Caco-2 (cell line): ENCODE measurements around the gene EIF3D. TPM values are rescaled to one million over a fixed set of nuclear protein-coding genes. Genes with fewer than 3 reads are reported as not detected.

Experiments used
- BruUV-seq: library from RNA; stranded (reverse); fragments of 400-500 nt; replicated peaks from 2 replicates; lab custom pipeline; 2021; lab: Mats Ljungman, UMichigan
- CTCF ChIA-PET: fragments of 300-600 bp; sonication (Branson Sonifier 250); formaldehyde crosslinking; loops from one replicate; lab custom pipeline; 2022; ENCODE audit warnings: antibody characterized with exemption; lab: Charles Lee
- POLR2A ChIA-PET: fragments of 300-600 bp; sonication (Branson Sonifier 250); formaldehyde crosslinking; loops from one replicate; lab custom pipeline; 2022; ENCODE audit warnings: antibody characterized with exemption; lab: Charles Lee
- DNase-seq, 2 experiments: peaks; one replicate each; pipeline versions ENCODE4 v3.0.0 to v3.0.0-alpha.2; 2020 to 2022
- H3K27me3 ChIP-seq: replicated peaks from 2 replicates; pipeline ENCODE4 v1.6.0; 2011; ENCODE audit warnings: low read length; ENCODE audit not compliant: control insufficient read depth, insufficient read depth
- H3K36me3 ChIP-seq: 2 replicates; pipeline ENCODE4 v1.5.1; 2011; ENCODE audit warnings: low read length; ENCODE audit not compliant: control insufficient read depth, insufficient read depth
- H3K4me1 ChIP-seq: fragments of 250-450 bp; sonication (Bioruptor Pico); 2 replicates; pipeline ENCODE4 v1.5.1; 2020; ENCODE audit warnings: mild to moderate bottlenecking
- H3K4me3 ChIP-seq: 2 replicates; pipeline ENCODE4 v1.5.1; 2011; ENCODE audit warnings: low read depth, mild to moderate bottlenecking, control low read depth, low read length
- H3K9me3 ChIP-seq: fragments of 250-450 bp; sonication (Bioruptor Pico); 2 replicates; pipeline ENCODE4 v1.5.1; 2020; ENCODE audit warnings: mild to moderate bottlenecking, moderate library complexity
- H3K27ac Mint-ChIP-seq: one replicate; pipeline ENCODE4 v1.8.0; 2022; ENCODE audit warnings: mixed read lengths; ENCODE audit not compliant: unreplicated experiment
- H3K27me3 Mint-ChIP-seq: one replicate; pipeline ENCODE4 v1.8.0; 2022; ENCODE audit warnings: mixed read lengths; ENCODE audit not compliant: insufficient read depth, unreplicated experiment
- H3K36me3 Mint-ChIP-seq: one replicate; pipeline ENCODE4 v1.8.0; 2022; ENCODE audit warnings: mild to moderate bottlenecking, mixed read lengths; ENCODE audit not compliant: insufficient read depth, unreplicated experiment
- H3K4me1 Mint-ChIP-seq: one replicate; pipeline ENCODE4 v1.8.0; 2022; ENCODE audit warnings: low read depth, mixed read lengths; ENCODE audit not compliant: unreplicated experiment
- H3K4me3 Mint-ChIP-seq: one replicate; pipeline ENCODE4 v1.8.0; 2022; ENCODE audit warnings: mild to moderate bottlenecking, moderate library complexity, mixed read lengths; ENCODE audit not compliant: unreplicated experiment
- H3K9me3 Mint-ChIP-seq: one replicate; pipeline ENCODE4 v1.8.0; 2022; ENCODE audit warnings: mixed read lengths; ENCODE audit not compliant: unreplicated experiment
- CTCF ChIP-seq, 2 experiments: fragments of 200-600 bp in 1 of 2; IDR thresholded peaks; 1 replicate in 1 of 2; 2 replicates in 1 of 2; pipeline versions ENCODE4 v1.5.1 to v1.8.0; 2011 to 2022; ENCODE audit warnings: antibody characterized with exemption in 1 of 2, control low read depth in 1 of 2, inconsistent platforms in 1 of 2, low read depth in 1 of 2, low read length in 1 of 2, mild to moderate bottlenecking in 1 of 2, moderate library complexity in 1 of 2; ENCODE audit not compliant: insufficient read depth in 1 of 2, severe bottlenecking in 1 of 2, unreplicated experiment in 1 of 2
- intact Hi-C: fragments of 100-400 bp; cut with micrococcal nuclease; formaldehyde crosslinking; loops from one replicate; pipeline ENCODE4 v1.10.0; 2022; ENCODE audit not compliant: unreplicated experiment
- total RNA-seq: library from RNA; stranded (reverse); gene quantifications from 2 replicates; pipeline ENCODE4 v1.2.3, GENCODE V29; 2022

The EIF3D gene
- total RNA-seq, 1 experiment from 2014 or later: 250 TPM

GRCh38 chr22:36532466-36532865, 3.5 kb upstream of the EIF3D start:
- no peak for DNase-seq
- Mint-ChIP-seq H3K27ac (no peak overlapping the region), H3K36me3 (peaks cover 19% of the 10 kb centered on the region), H3K4me3 (no peak overlapping the region), H3K4me1 (no peaks in the 10 kb centered on the region), H3K9me3 (no peaks in the 10 kb centered on the region), H3K27me3 (no peaks in the 10 kb centered on the region)
- intact Hi-C loops: no loop called here
- Histone ChIP-seq H3K27me3 (no peaks in the 10 kb centered on the region), H3K4me3 (no peak overlapping the region), H3K4me1 (peaks cover 3% of the 10 kb centered on the region; the same call in 1 of the 2 replicates), H3K36me3 (no peaks in the 10 kb centered on the region), H3K9me3 (no peaks in the 10 kb centered on the region; the same call in 1 of the 2 replicates)
- no peak for TF ChIP-seq CTCF (IDR thresholded peaks at IDR 0.05; ENCODE audit: insufficient read depth in 1 of 2, low read depth in 1 of 2, low read length in 1 of 2, severe bottlenecking in 1 of 2, unreplicated experiment in 1 of 2)
- ChIA-PET CTCF (no interaction called here), POLR2A (no interaction called here)
- BruUV-seq: no TSS peak

- TF ChIP-seq CTCF (IDR thresholded peaks at IDR 0.05; ENCODE audit: insufficient read depth in 1 of 2, low read depth in 1 of 2, low read length in 1 of 2, severe bottlenecking in 1 of 2, unreplicated experiment in 1 of 2): no peak
- Histone ChIP-seq H3K36me3 (no peaks in the 10 kb centered on the region; the same call in none of the 2 replicates), H3K9me3 (no peaks in the 10 kb centered on the region; the same call in 1 of the 2 replicates), H3K4me3 (peak overlapping the region; percentile 90), H3K27me3 (no peaks in the 10 kb centered on the region), H3K4me1 (peaks cover 7% of the 10 kb centered on the region; the same call in 1 of the 2 replicates)
- intact Hi-C loops: loop anchor here (10.0 kb wide), 1 partner anchor 246 kb away; the partner anchor contains the start of gene IFT27
- peak in 1 of 2 experiments; percentile 11 for DNase-seq
- Mint-ChIP-seq H3K27ac (peak overlapping the region; percentile 93), H3K27me3 (no peaks in the 10 kb centered on the region), H3K9me3 (no peaks in the 10 kb centered on the region), H3K4me1 (peaks cover 13% of the 10 kb centered on the region), H3K4me3 (peak overlapping the region; percentile 89), H3K36me3 (peaks cover 59% of the 10 kb centered on the region)
- ChIA-PET CTCF (interaction anchor here (0.7 to 1.2 kb wide), 3 partner anchors 58 to 245 kb away, joined by 3 read pairs; no protein-coding TSS in a partner anchor), POLR2A (interaction anchor here (0.6 to 2.0 kb wide), 2 partner anchors 15 to 21 kb away, joined by 4 to 12 read pairs; partner anchors contain the start of gene FOXRED2)
- no TSS peak for BruUV-seq
Measured at GRCh38 chr22:36528341-36528740, 625 bp downstream of the EIF3D start.

- ChIA-PET CTCF (no interaction called here), POLR2A (interaction anchor here (1.1 kb wide), 1 partner anchor 15 kb away, joined by 3 read pairs; no protein-coding TSS in a partner anchor)
- Histone ChIP-seq H3K27me3 (no peaks in the 10 kb centered on the region), H3K9me3 (no peaks in the 10 kb centered on the region), H3K4me1 (peaks cover 6% of the 10 kb centered on the region; the same call in 1 of the 2 replicates), H3K4me3 (no peak overlapping the region), H3K36me3 (peaks cover 6% of the 10 kb centered on the region)
- no TSS peak for BruUV-seq
- Mint-ChIP-seq H3K9me3 (no peaks in the 10 kb centered on the region), H3K27ac (no peak overlapping the region), H3K4me1 (peaks cover 13% of the 10 kb centered on the region), H3K27me3 (no peaks in the 10 kb centered on the region), H3K4me3 (no peak overlapping the region), H3K36me3 (peaks cover 94% of the 10 kb centered on the region)
- intact Hi-C loops: loop anchor here (10.0 kb wide), 1 partner anchor 252 kb away; the partner anchor contains the start of gene IFT27
- no peak for DNase-seq
- no peak for TF ChIP-seq CTCF (IDR thresholded peaks at IDR 0.05; ENCODE audit: insufficient read depth in 1 of 2, low read depth in 1 of 2, low read length in 1 of 2, severe bottlenecking in 1 of 2, unreplicated experiment in 1 of 2)
Measured at GRCh38 chr22:36522662-36523061, 6.3 kb downstream of the EIF3D start.
